HepG2 (cell line): Measurements from ENCODE around the gene RAC3. TPM values are rescaled to one million over a fixed set of nuclear protein-coding genes. Genes with fewer than 3 reads are reported as not detected.

Experiments
- AFF4 ChIP-seq: sonication (generic); formaldehyde crosslinking; IDR thresholded peaks from 2 replicates; pipeline ENCODE4 v1.4.0; 2020; ENCODE audit warnings: missing genetic modification reagents
- ARID5B ChIP-seq: IDR thresholded peaks from 2 replicates; pipeline ENCODE4 v1.4.0; 2020; ENCODE audit warnings: mild to moderate bottlenecking, missing genetic modification reagents
- polyA plus RNA-seq, 8 experiments: library from polyadenylated mRNA; depleted of rRNA in 3 of 8; stranded (reverse) in 7 of 8; unstranded in 1 of 8; fragments of >200 nt; fragmentation: Illumina TruSeq in 4 of 8; extraction: Trizol in 4 of 8; gene quantifications; 2 replicates each; pipeline versions ENCODE4 v1.2.1 to v1.2.3, GENCODE V29; 2011 to 2016; ENCODE audit warnings: low read depth in 4 of 8, missing spikeins in 1 of 8, mixed read lengths in 1 of 8; ENCODE audit not compliant: insufficient read depth in 1 of 8
- total RNA-seq, 5 experiments: library from RNA; depleted of rRNA; stranded (reverse); fragments of >200 nt; fragmentation: Illumina TruSeq; extraction: Trizol; gene quantifications; 2 replicates each; pipeline ENCODE4 v1.2.3, GENCODE V29; 2016; ENCODE audit warnings: low read depth in 1 of 5

The RAC3 gene
- total and polyA plus RNA-seq, 2 of the 13 experiments (the other 11 are each of a cell fraction or from before 2014, with no cell fraction given) = 10.5 to 21.3 TPM

- peak; percentile 30; the same call in 1 of the 2 replicates for TF ChIP-seq AFF4
- TF ChIP-seq ARID5B (CRISPR knock-in tag) = 0 out of 2 replicates have a peak, but pooled peaks have one; percentile 6
- TF ChIP-seq, all 625 proteins: peak for 63
These were observed 15.2 kb upstream of the RAC3 start (continued) for GRCh38 chr17:82016061-82016874.
